Measurements from ENCODE around the gene TCHHL1.

GRCh38 chr1:152042030-152042429, 46.8 kb downstream of the TCHHL1 start:
- TF ChIP-seq POLR2AphosphoS5 (IDR thresholded peaks at IDR 0.05; ENCODE audit: insufficient read depth in 1 of 2, low read depth in 1 of 2): no peak
- no peak for TF ChIP-seq CTCF (IDR thresholded peaks at IDR 0.05)
- no peak for TF ChIP-seq POLR2A (IDR thresholded peaks at IDR 0.05)

Data from vagina (tissue), 2 donors.